Heart left ventricle (tissue), 16 donors: Measurements from ENCODE around the gene GALM. TPM values are rescaled to one million over a fixed set of nuclear protein-coding genes. Genes with fewer than 3 reads are reported as not detected.
"Not testable (repeated sequence)": the region's sequence is repeated elsewhere in the genome, so short reads cannot be mapped to it uniquely, and the experiment has no call there.

ENCODE experiments used
- ATAC-seq, 4 donors: fragments of 200-7000 bp; cut with Tn5 transposase; one replicate each; pipeline ENCODE4 v1.9.1; 2020 to 2022; ENCODE audit warnings: moderate library complexity in 4 of 4, mild to moderate bottlenecking in 3 of 4, moderate number of reproducible peaks in 1 of 4
- DNase-seq, 5 donors: peaks; one replicate each; pipeline ENCODE4 v3.0.0-alpha.2; 2020
- H3K27ac ChIP-seq, 12 donors: fragments of 200-600 bp; sonication (generic) in 4 of 12; one replicate each; pipeline versions ENCODE4 v1.5.0 to v1.8.0; 2016 to 2022; ENCODE audit warnings: mild to moderate bottlenecking in 2 of 12
- H3K27me3 ChIP-seq, 9 donors: fragments of 200-600 bp; sonication (generic) in 2 of 9; one replicate each; pipeline versions ENCODE4 v1.5.1 to v1.8.0; 2016 to 2022; ENCODE audit warnings: mild to moderate bottlenecking in 3 of 9
- H3K36me3 ChIP-seq, 9 donors: fragments of 200-600 bp; sonication (generic) in 2 of 9; one replicate each; pipeline versions ENCODE4 v1.5.0 to v1.8.0; 2018 to 2022; ENCODE audit warnings: mild to moderate bottlenecking in 2 of 9
- H3K4me1 ChIP-seq, 12 donors: fragments of 200-600 bp; sonication (generic) in 4 of 12; one replicate each; pipeline versions ENCODE4 v1.5.0 to v1.8.0; 2016 to 2022; ENCODE audit warnings: mild to moderate bottlenecking in 3 of 12
- H3K4me3 ChIP-seq, 12 donors: fragments of 200-600 bp; sonication (generic) in 4 of 12; one replicate each; pipeline versions ENCODE4 v1.5.0 to v1.8.0; 2017 to 2022; ENCODE audit warnings: mild to moderate bottlenecking in 9 of 12, moderate library complexity in 4 of 12
- H3K9me3 ChIP-seq, 12 donors: fragments of 200-600 bp; sonication (generic) in 4 of 12; one replicate each; pipeline versions ENCODE4 v1.5.0 to v1.8.0; 2016 to 2022; ENCODE audit warnings: mild to moderate bottlenecking in 1 of 12
- POLR2A ChIP-seq, 2 donors: fragments of 450-650 bp; IDR thresholded peaks; one replicate each; pipeline ENCODE4 v1.6.1; 2017; ENCODE audit warnings: antibody characterized with exemption in 2 of 2, mild to moderate bottlenecking in 2 of 2, moderate library complexity in 2 of 2
- WGBS, 4 donors: extraction: QIAGEN DNeasy Blood & Tissue Kit in 2 of 4; methylation state at CpG; one replicate each; pipeline versions ENCODE4 v1.1.5 to v1.1.7; 2013 to 2018; 5-methylcytosine and 5-hydroxymethylcytosine counted together
- intact Hi-C, 10 donors: fragments of 100-400 bp; cut with DNase I; formaldehyde crosslinking; loops; one replicate each; pipeline versions ENCODE4 v1.11.1 to v1.14.2; 2022
- polyA plus RNA-seq, 2 donors: library from polyadenylated mRNA; stranded (reverse); fragments of 200-250 nt; gene quantifications; one replicate each; pipeline ENCODE4 v1.2.3, GENCODE V29; 2013
- total RNA-seq, 9 donors: library from RNA; depleted of rRNA in 2 of 9; stranded (reverse); fragments of >200 nt in 2 of 9; fragmentation: NEBNext Ultra II Directional in 3 of 9; extraction: Animal tissue kit (Norgen Biotek cat#: 25700) in 3 of 9; gene quantifications; one replicate each; pipeline versions ENCODE4 v1.1.0 to v1.2.4, GENCODE V29; 2016 to 2023
- TF ChIP-seq, protein P1 (sequence below), 12 donors: fragments of 200-600 bp; sonication (generic) in 4 of 12; IDR thresholded peaks; one replicate each; pipeline versions ENCODE4 v1.5.0 to v1.8.0; 2018 to 2022; ENCODE audit warnings: antibody characterized with exemption in 12 of 12, mild to moderate bottlenecking in 5 of 12
- donor health status: ischemic (EF 13 %, LVEDD 7.1; RV severe dilation, severe dysfunction).
- donor health status: healthy with polysubstance abuse.
- donor health status: DM: no; HTN: yes; CAD: no.
- donor health status: DM: no; HTN: no; CAD: no.
- donor health status: ischemic (EF 25% LVEDD 6.9; RV normal size, moderate dysfunction).
- donor health status: ischemic (EF 25% LVEDD 5.7; RV mildly dilated, moderate dysfunction).
- donor health status: healthy.
- donor health status: DM: yes; HTN: yes; CAD: no.
- donor health status: ischemic (EF 35%, LVEDD 5.7; RV mildly dilated, moderate dysfunction).
- donor health status: nonischemic (EF 11% LVEDD 7.7; RV severe dilation, severe dysfunction).
- donor health status: DM: yes; HTN: yes; CAD: no.
- donor health status: PGD.
- donor health status: ischemic (EF 29% LVEDD 5.4; RV normal size, mild dysfunction).
- donor health status: nonischemic (EF 23%, LVEDD 6.1; RV moderate dilation, normal function).

GALM gene
- total and polyA plus RNA-seq, 11 donors, result 6.3 to 25.3 (median 11.9) TPM

- peak overlapping the region in 1 of 12 donors; percentile 73 for H3K27ac ChIP-seq
- no peak for TF ChIP-seq POLR2A (IDR thresholded peaks at IDR 0.05)
- TF ChIP-seq, protein P1, sequence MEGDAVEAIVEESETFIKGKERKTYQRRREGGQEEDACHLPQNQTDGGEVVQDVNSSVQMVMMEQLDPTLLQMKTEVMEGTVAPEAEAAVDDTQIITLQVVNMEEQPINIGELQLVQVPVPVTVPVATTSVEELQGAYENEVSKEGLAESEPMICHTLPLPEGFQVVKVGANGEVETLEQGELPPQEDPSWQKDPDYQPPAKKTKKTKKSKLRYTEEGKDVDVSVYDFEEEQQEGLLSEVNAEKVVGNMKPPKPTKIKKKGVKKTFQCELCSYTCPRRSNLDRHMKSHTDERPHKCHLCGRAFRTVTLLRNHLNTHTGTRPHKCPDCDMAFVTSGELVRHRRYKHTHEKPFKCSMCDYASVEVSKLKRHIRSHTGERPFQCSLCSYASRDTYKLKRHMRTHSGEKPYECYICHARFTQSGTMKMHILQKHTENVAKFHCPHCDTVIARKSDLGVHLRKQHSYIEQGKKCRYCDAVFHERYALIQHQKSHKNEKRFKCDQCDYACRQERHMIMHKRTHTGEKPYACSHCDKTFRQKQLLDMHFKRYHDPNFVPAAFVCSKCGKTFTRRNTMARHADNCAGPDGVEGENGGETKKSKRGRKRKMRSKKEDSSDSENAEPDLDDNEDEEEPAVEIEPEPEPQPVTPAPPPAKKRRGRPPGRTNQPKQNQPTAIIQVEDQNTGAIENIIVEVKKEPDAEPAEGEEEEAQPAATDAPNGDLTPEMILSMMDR (IDR thresholded peaks at IDR 0.05), result no peak
- 88 to 95% (median 90%) methylated on average over 2 of the region's 2 CpGs for WGBS, 4 donors
- no peaks in the 10 kb centered on the region for H3K9me3 ChIP-seq
- H3K36me3 ChIP-seq, result peaks cover 0 to 79% (median 66%) of the 10 kb centered on the region in 9 donors
- DNase-seq, result no peak
- no peaks in the 10 kb centered on the region for H3K27me3 ChIP-seq
- intact Hi-C loops, result no loop called here
- H3K4me3 ChIP-seq, result no peak overlapping the region
- peaks cover 0 to 16% (median 0%) of the 10 kb centered on the region in 12 donors for H3K4me1 ChIP-seq
- ATAC-seq, result no peak
Observed at GRCh38 chr2:38682008-38682575, 16.2 kb downstream of the GALM start.

- H3K27me3 ChIP-seq, ATAC-seq, DNase-seq, H3K4me3 ChIP-seq, H3K9me3 ChIP-seq, intact Hi-C loops: not testable (repeated sequence)
- Histone ChIP-seq H3K4me1 (peaks cover 0 to 11% (median 0%) of the 10 kb centered on the region in 12 donors), H3K36me3 (peaks cover 0 to 77% (median 61%) of the 10 kb centered on the region in 9 donors), H3K27ac (peak overlapping the region in 1 of 12 donors; percentile 73)
- WGBS, 4 donors, result 94 to 97% (median 94%) methylated on average over 10 of the region's 10 CpGs
Observed at GRCh38 chr2:38682620-38683019, 16.7 kb downstream of the GALM start.

GRCh38 chr2:38683766-38684165 is 17.9 kb downstream of the GALM start:
- no peaks in the 10 kb centered on the region for H3K27me3 ChIP-seq
- intact Hi-C loops, result no loop called here
- TF ChIP-seq, protein P1 (IDR thresholded peaks at IDR 0.05), result no peak
- TF ChIP-seq POLR2A (IDR thresholded peaks at IDR 0.05), result no peak
- H3K9me3 ChIP-seq, result no peaks in the 10 kb centered on the region
- H3K4me1 ChIP-seq, result peaks cover 0 to 6% (median 0%) of the 10 kb centered on the region in 12 donors
- DNase-seq, result no peak
- H3K27ac ChIP-seq, result no peak overlapping the region
- no peak overlapping the region for H3K4me3 ChIP-seq
- no peak for ATAC-seq
- H3K36me3 ChIP-seq, result peaks cover 0 to 79% (median 61%) of the 10 kb centered on the region in 9 donors
- WGBS, 4 donors, result 92 to 99% (median 98%) methylated on average over 7 of the region's 7 CpGs

DNA sequence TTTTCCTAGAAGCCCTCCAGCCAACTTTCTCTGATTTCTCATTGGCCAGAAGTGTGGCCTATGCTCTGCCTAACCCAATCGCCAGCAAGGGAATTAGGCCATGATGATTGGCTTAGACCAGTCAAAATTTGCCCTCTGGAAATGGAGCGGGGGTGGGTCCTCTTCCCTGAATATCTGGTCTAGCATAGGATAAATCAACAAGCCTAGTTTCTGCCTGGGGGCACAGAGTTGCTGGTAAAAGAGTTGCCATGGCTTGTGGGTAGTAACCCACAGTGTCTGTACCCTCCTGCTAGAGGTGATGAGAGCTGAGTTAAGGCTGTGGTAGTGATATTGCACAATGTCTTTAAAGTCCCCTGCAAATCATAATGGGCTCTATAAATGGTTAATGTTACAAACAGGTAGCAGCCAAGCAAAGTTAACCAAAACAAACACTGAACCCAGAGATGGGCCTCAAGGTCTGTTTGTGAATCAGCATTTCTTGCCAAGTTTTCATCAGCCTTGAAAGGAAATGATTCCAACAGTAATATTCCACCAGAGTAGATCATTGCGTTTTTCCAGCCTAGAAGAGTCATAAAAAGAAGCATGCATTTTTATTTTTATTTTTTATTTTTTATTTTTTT is 19.3 kb downstream of the GALM start:
- TF ChIP-seq POLR2A (IDR thresholded peaks at IDR 0.05), result no peak
- TF ChIP-seq, protein P1 (IDR thresholded peaks at IDR 0.05), result no peak
- H3K4me3 ChIP-seq, result no peak overlapping the region
- intact Hi-C loops, result no loop called here
- no peak for DNase-seq
- no peaks in the 10 kb centered on the region for H3K9me3 ChIP-seq
- no peak overlapping the region for H3K27ac ChIP-seq
- peaks cover 0 to 76% (median 60%) of the 10 kb centered on the region in 9 donors for H3K36me3 ChIP-seq
- no peaks in the 10 kb centered on the region for H3K27me3 ChIP-seq
- H3K4me1 ChIP-seq, result peaks cover 0 to 6% (median 0%) of the 10 kb centered on the region in 12 donors
- no peak for ATAC-seq
- 83 to 89% (median 87%) methylated on average over 3 of the region's 3 CpGs for WGBS, 4 donors
